Smooth muscle cell (in vitro differentiated cells): ENCODE results near the gene SLC38A9. TPM values are rescaled to one million over a fixed set of nuclear protein-coding genes. Genes with fewer than 3 reads are reported as not detected.

Source experiments
- DNase-seq: peaks from one replicate; lab custom pipeline; 2025; ENCODE audit not compliant: unreplicated experiment; lab: John Stamatoyannopoulos, UW
- H2AFZ ChIP-seq: fragments of 200-600 bp; sonication (generic); 2 replicates; pipeline ENCODE4 v1.6.0; 2016; ENCODE audit warnings: antibody characterized with exemption, low read depth, mild to moderate bottlenecking
- H3F3A ChIP-seq: fragments of 200-600 bp; sonication (generic); 2 replicates; pipeline ENCODE4 v1.6.0; 2017; ENCODE audit warnings: antibody characterized with exemption, low read depth
- H3K27ac ChIP-seq: fragments of 200-600 bp; sonication (generic); 2 replicates; pipeline ENCODE4 v1.5.1; 2016; ENCODE audit warnings: low read depth, mild to moderate bottlenecking
- H3K27me3 ChIP-seq: fragments of 200-600 bp; sonication (generic); 2 replicates; pipeline ENCODE4 v1.6.1; 2016; ENCODE audit warnings: low read depth, mild to moderate bottlenecking
- H3K36me3 ChIP-seq: fragments of 200-600 bp; sonication (generic); 2 replicates; pipeline ENCODE4 v1.5.1; 2016; ENCODE audit warnings: low read depth
- H3K4me1 ChIP-seq: fragments of 200-600 bp; sonication (generic); 2 replicates; pipeline ENCODE4 v1.5.1; 2016; ENCODE audit warnings: low read depth
- H3K4me2 ChIP-seq: fragments of 200-600 bp; sonication (generic); 2 replicates; pipeline ENCODE4 v1.6.0; 2016; ENCODE audit warnings: mild to moderate bottlenecking
- H3K4me3 ChIP-seq: fragments of 200-600 bp; sonication (generic); 2 replicates; pipeline ENCODE4 v1.5.1; 2016; ENCODE audit warnings: mild to moderate bottlenecking
- H3K79me2 ChIP-seq: fragments of 200-600 bp; sonication (generic); 2 replicates; pipeline ENCODE4 v1.6.0; 2016; ENCODE audit warnings: low read depth, mild to moderate bottlenecking
- H3K9ac ChIP-seq: fragments of 200-600 bp; sonication (generic); 2 replicates; pipeline ENCODE4 v1.6.0; 2016; ENCODE audit warnings: low read depth
- H3K9me3 ChIP-seq: fragments of 200-600 bp; sonication (generic); replicated peaks from 2 replicates; pipeline ENCODE4 v1.5.1; 2016; ENCODE audit warnings: low read depth
- H4K20me1 ChIP-seq: fragments of 200-600 bp; sonication (generic); 2 replicates; pipeline ENCODE4 v1.6.0; 2016; ENCODE audit warnings: low read depth
- whole genome bisulfite sequencing: methylation state at CpG from one replicate; pipeline ENCODE4 v1.1.7; 2016; ENCODE audit warnings: low lambda C conversion rate; 5-methylcytosine and 5-hydroxymethylcytosine counted together
- polyA plus RNA-seq: library from polyadenylated mRNA; unstranded; fragments of >200 nt; fragmentation: Nextera tagmentation; extraction: Ambion mirVana; gene quantifications from 2 replicates; pipeline ENCODE4 v1.2.1, GENCODE V29; 2016
- total RNA-seq: library from RNA; depleted of rRNA; stranded (reverse); fragments of >200 nt; gene quantifications from 2 replicates; pipeline ENCODE4 v1.2.3, GENCODE V29; 2014
- TF ChIP-seq, protein P1 (sequence below): fragments of 200-600 bp; sonication (generic); IDR thresholded peaks from 2 replicates; pipeline ENCODE4 v1.5.1; 2017; ENCODE audit warnings: borderline replicate concordance, mild to moderate bottlenecking, antibody characterized with exemption; ENCODE audit not compliant: insufficient read depth, poor library complexity, severe bottlenecking

The SLC38A9 gene
- total and polyA plus RNA-seq, 2 experiments from 2014 or later = 19.8 to 41.0 TPM

DNA sequence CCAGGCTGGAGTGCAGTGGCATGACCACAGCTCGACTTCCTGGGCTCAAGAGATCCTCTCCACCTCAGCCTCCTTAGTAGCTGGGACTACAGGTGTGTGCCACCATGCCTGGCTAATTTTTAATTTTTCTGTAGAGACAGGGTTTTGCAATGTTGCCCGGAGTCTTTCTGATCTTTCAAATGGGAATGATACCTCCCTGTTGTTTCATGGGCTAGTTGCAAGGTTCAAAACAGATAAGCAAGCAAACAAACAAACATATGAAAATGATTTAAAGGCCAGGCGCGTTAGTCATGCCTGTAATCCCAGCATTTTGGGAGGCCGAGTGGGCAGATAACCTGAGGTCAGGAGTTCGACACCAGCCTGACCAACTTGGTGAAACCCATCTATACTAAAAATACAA lies 132.1 kb downstream of the SLC38A9 start:
- 83% methylated on average over 6 of the region's 6 CpGs for WGBS
- no peak for DNase-seq
- Histone ChIP-seq H3K4me3 (no peak overlapping the region), H3K79me2 (no peaks in the 10 kb centered on the region), H2AFZ (no peak overlapping the region), H4K20me1 (no peaks in the 10 kb centered on the region), H3K27ac (no peak overlapping the region), H3K4me2 (no peak overlapping the region), H3K4me1 (no peaks in the 10 kb centered on the region), H3K9ac (no peak overlapping the region), H3K27me3 (no peaks in the 10 kb centered on the region), H3K36me3 (no peaks in the 10 kb centered on the region), H3K9me3 (no peaks in the 10 kb centered on the region), H3F3A (no peaks in the 10 kb centered on the region)
- TF ChIP-seq, protein P1, sequence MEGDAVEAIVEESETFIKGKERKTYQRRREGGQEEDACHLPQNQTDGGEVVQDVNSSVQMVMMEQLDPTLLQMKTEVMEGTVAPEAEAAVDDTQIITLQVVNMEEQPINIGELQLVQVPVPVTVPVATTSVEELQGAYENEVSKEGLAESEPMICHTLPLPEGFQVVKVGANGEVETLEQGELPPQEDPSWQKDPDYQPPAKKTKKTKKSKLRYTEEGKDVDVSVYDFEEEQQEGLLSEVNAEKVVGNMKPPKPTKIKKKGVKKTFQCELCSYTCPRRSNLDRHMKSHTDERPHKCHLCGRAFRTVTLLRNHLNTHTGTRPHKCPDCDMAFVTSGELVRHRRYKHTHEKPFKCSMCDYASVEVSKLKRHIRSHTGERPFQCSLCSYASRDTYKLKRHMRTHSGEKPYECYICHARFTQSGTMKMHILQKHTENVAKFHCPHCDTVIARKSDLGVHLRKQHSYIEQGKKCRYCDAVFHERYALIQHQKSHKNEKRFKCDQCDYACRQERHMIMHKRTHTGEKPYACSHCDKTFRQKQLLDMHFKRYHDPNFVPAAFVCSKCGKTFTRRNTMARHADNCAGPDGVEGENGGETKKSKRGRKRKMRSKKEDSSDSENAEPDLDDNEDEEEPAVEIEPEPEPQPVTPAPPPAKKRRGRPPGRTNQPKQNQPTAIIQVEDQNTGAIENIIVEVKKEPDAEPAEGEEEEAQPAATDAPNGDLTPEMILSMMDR = no peak

DNA sequence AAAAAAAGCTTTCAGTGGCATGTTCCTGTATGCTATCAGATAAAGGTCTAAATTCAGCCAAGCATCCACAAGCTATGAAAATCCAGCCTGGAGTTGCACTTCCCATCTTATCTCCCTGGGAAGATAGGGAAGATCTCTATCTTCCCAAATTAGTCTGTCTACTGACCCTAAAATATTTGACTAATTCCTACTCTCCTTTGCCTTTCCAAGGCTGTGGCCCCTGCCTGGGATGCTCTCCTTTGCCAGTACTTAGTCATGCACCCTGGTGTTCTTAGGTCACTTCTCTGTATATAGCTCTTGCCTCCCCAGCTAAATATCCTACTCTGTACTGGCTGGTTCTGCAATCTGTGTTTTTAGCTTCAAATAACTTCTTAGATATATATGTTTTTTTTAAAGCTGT lies 133.4 kb downstream of the SLC38A9 start:
- H3K36me3 ChIP-seq = no peaks in the 10 kb centered on the region
- H4K20me1 ChIP-seq = no peaks in the 10 kb centered on the region
- TF ChIP-seq, protein P1 = no peak
- no peak overlapping the region for H3K4me2 ChIP-seq
- no peak overlapping the region for H3K27ac ChIP-seq
- H3K79me2 ChIP-seq = no peaks in the 10 kb centered on the region
- H3F3A ChIP-seq = no peaks in the 10 kb centered on the region
- no peak overlapping the region for H3K9ac ChIP-seq
- H3K4me1 ChIP-seq = no peaks in the 10 kb centered on the region
- no peaks in the 10 kb centered on the region for H3K27me3 ChIP-seq
- no peak overlapping the region for H3K4me3 ChIP-seq
- no peak overlapping the region for H2AFZ ChIP-seq
- no peaks in the 10 kb centered on the region for H3K9me3 ChIP-seq
- no peak for DNase-seq

DNA sequence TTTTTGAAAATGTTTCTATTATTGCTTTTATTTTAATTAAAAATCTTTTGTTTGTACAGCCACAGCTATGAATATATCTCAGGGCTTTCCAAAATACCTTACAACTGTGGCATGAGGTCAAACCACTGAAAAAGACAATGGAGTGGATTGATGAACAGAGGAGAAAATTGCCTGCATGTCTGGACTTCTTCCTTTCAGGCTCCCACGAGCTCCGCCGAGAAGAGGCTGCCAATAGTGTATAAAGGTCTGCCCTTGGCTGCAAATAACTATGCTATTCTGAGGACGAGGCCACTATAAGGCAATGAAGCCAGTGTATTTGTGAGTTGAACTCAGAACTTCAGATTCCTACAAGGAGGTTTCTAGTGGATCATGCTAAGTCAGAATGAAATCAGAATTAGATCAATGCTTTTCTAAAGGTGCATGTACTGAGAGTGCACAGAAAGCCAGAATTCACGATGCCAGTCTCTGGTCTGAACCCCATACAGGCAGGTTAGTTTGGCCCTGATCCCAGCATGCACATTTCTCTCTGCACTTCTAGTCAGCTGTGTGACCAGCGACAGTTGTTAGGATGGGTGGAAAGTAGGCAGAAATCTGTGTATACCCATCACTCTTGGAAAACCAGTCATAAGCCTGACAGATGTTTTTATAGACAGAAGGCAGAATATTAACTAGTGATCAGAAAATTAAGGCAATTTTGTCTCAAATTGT lies 134.6 kb downstream of the SLC38A9 start:
- Histone ChIP-seq H3K4me3 (no peak overlapping the region), H3K79me2 (no peaks in the 10 kb centered on the region), H3K4me1 (no peaks in the 10 kb centered on the region), H3K27me3 (no peaks in the 10 kb centered on the region), H3K4me2 (peak overlapping the region; percentile 18), H4K20me1 (no peaks in the 10 kb centered on the region), H3K27ac (peak overlapping the region; percentile 16), H2AFZ (peak overlapping the region; percentile 10), H3K9ac (no peak overlapping the region), H3K36me3 (no peaks in the 10 kb centered on the region), H3K9me3 (no peaks in the 10 kb centered on the region), H3F3A (no peaks in the 10 kb centered on the region)
- TF ChIP-seq, protein P1 = no peak
- WGBS = 67% methylated on average over 6 of the region's 6 CpGs
- DNase-seq = no peak

DNA sequence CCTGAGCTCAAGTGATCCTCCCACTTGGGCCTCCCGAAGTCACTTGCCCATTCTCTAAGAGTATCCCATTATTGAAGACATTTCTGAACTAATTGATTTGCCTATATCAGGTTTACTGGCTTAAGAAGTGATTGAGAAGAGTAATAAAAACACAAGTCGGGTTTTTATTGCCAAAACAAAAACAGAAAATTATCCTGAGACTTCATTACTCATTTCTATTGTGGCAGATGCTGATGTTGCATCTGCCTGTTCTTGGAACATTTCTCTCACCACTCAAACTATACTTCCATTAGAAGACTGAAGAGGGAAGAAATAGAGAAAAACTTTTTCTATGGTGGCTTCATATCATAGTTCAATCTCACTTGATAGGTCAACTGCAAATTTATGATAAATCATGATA lies 135.5 kb downstream of the SLC38A9 start:
- Histone ChIP-seq H2AFZ (peak overlapping the region; percentile 28), H3K4me1 (no peaks in the 10 kb centered on the region), H3K27ac (peak overlapping the region; percentile 16), H4K20me1 (no peaks in the 10 kb centered on the region), H3K27me3 (no peaks in the 10 kb centered on the region), H3F3A (no peaks in the 10 kb centered on the region), H3K9me3 (no peaks in the 10 kb centered on the region), H3K79me2 (no peaks in the 10 kb centered on the region), H3K4me3 (no peak overlapping the region), H3K4me2 (no peak overlapping the region), H3K9ac (no peak overlapping the region), H3K36me3 (no peaks in the 10 kb centered on the region)
- TF ChIP-seq, protein P1 = no peak
- 58% methylated on average over 2 of the region's 2 CpGs for WGBS
- no peak for DNase-seq
